ENCODE data around the gene ITGA2. TPM values are rescaled to one million over a fixed set of nuclear protein-coding genes. Genes with fewer than 3 reads are reported as not detected.
A peak's percentile ranks its signal among the peaks of the same experiment; 100 is the strongest.
"Not testable (repeated sequence)": the region's sequence is repeated elsewhere in the genome, so short reads cannot be mapped to it uniquely, and the experiment has no call there.

The ITGA2 gene
- total RNA-seq, 1 donor from 2014 or later, result 24.8 TPM

- peak; percentile 75 to 77 for DNase-seq (ENCODE audit: low read depth in 2 of 2)
Observed at GRCh38 chr5:53095931-53096525, 106.9 kb downstream of the ITGA2 start.

GRCh38 chr5:53099546-53099945 is 110.4 kb downstream of the ITGA2 start:
- DNase-seq (ENCODE audit: low read depth in 2 of 2), result no peak

GRCh38 chr5:53100606-53101005 is 111.5 kb downstream of the ITGA2 start:
- DNase-seq (ENCODE audit: low read depth in 2 of 2), result no peak

- DNase-seq (ENCODE audit: low read depth in 2 of 2), result no peak
Observed at GRCh38 chr5:53105611-53106300, 116.6 kb downstream of the ITGA2 start.

- peak; percentile 23 to 26 for DNase-seq (ENCODE audit: low read depth in 2 of 2)
Observed at GRCh38 chr5:53109056-53109442, 119.9 kb downstream of the ITGA2 start.

GRCh38 chr5:53109443-53110127 is 120.4 kb downstream of the ITGA2 start, which contains the start of gene MOCS2:
TSS of gene MOCS2 (minus strand) at chr5:53109757. CDS start at chr5:53107174, 2,583 bp downstream.
- DNase-seq (ENCODE audit: low read depth in 2 of 2), result peak; percentile 91 to 96

- no peak for DNase-seq (ENCODE audit: low read depth in 2 of 2)
Observed at GRCh38 chr5:53110156-53110555, 121.0 kb downstream of the ITGA2 start.

GRCh38 chr5:53111139-53111538 is 122.0 kb downstream of the ITGA2 start:
- no peak for DNase-seq (ENCODE audit: low read depth in 2 of 2)

GRCh38 chr5:53112307-53112706 is 123.2 kb downstream of the ITGA2 start:
- not testable (repeated sequence) for DNase-seq (ENCODE audit: low read depth in 2 of 2)

GRCh38 chr5:53112909-53113308 is 123.8 kb downstream of the ITGA2 start:
- no peak for DNase-seq (ENCODE audit: low read depth in 2 of 2)

GRCh38 chr5:53113947-53114346 is 124.8 kb downstream of the ITGA2 start:
- DNase-seq (ENCODE audit: low read depth in 2 of 2), result no peak

GRCh38 chr5:53114988-53115387 is 125.8 kb downstream of the ITGA2 start:
- peak; percentile 40 to 41 for DNase-seq (ENCODE audit: low read depth in 2 of 2)

- no peak for DNase-seq (ENCODE audit: low read depth in 2 of 2)
Observed at GRCh38 chr5:53116597-53116996, 127.4 kb downstream of the ITGA2 start.

- DNase-seq (ENCODE audit: low read depth in 2 of 2), result no peak
Observed at GRCh38 chr5:53118879-53119278, 129.7 kb downstream of the ITGA2 start.

- no peak for DNase-seq (ENCODE audit: low read depth in 2 of 2)
Observed at GRCh38 chr5:53120165-53120564, 131.0 kb downstream of the ITGA2 start.

GRCh38 chr5:53123702-53124101 is 134.6 kb downstream of the ITGA2 start:
- DNase-seq (ENCODE audit: low read depth in 2 of 2), result peak in 1 of 2 donors; percentile 21

- peak in 1 of 2 donors; percentile 6 for DNase-seq (ENCODE audit: low read depth in 2 of 2)
Observed at GRCh38 chr5:53126521-53126920, 137.4 kb downstream of the ITGA2 start.

GRCh38 chr5:53127107-53127506 is 138.0 kb downstream of the ITGA2 start:
- DNase-seq (ENCODE audit: low read depth in 2 of 2), result no peak

- DNase-seq (ENCODE audit: low read depth in 2 of 2), result no peak
Observed at GRCh38 chr5:53128481-53128880, 139.3 kb downstream of the ITGA2 start.

- DNase-seq (ENCODE audit: low read depth in 2 of 2), result no peak
Observed at GRCh38 chr5:53130266-53130665, 141.1 kb downstream of the ITGA2 start.

GRCh38 chr5:53133020-53133419 is 143.9 kb downstream of the ITGA2 start:
- no peak for DNase-seq (ENCODE audit: low read depth in 2 of 2)
